Effector memory CD4-positive, alpha-beta T cell (primary cell): ENCODE data around the gene ZSWIM9.

ENCODE experiments used
- DNase-seq, 3 donors: peaks; one replicate each; pipeline ENCODE4 v3.0.0-alpha.2; 2020
- H3K27ac ChIP-seq: 2 replicates; pipeline ENCODE4 v1.7.0; 2013; ENCODE audit warnings: mild to moderate bottlenecking, low read length, moderate library complexity; ENCODE audit not compliant: insufficient read depth, poor library complexity, severe bottlenecking
- H3K27me3 ChIP-seq: replicated peaks from 2 replicates; pipeline ENCODE4 v1.7.0; 2013; ENCODE audit warnings: mild to moderate bottlenecking, low read length; ENCODE audit not compliant: insufficient read depth, control insufficient read depth, poor library complexity, severe bottlenecking
- H3K36me3 ChIP-seq: 2 replicates; pipeline ENCODE4 v1.7.0; 2013; ENCODE audit warnings: mild to moderate bottlenecking, low read length, moderate library complexity; ENCODE audit not compliant: control insufficient read depth, insufficient read depth
- H3K4me1 ChIP-seq: 2 replicates; pipeline ENCODE4 v1.7.0; 2013; ENCODE audit warnings: low read length, mild to moderate bottlenecking; ENCODE audit not compliant: control insufficient read depth, insufficient read depth, poor library complexity, severe bottlenecking
- H3K4me3 ChIP-seq: 2 replicates; pipeline ENCODE4 v1.7.0; 2013; ENCODE audit warnings: low read length, low read depth, mild to moderate bottlenecking; ENCODE audit not compliant: insufficient read depth, poor library complexity, severe bottlenecking
- H3K9me3 ChIP-seq: 2 replicates; pipeline ENCODE4 v1.7.0; 2013; ENCODE audit warnings: mild to moderate bottlenecking, low read length, moderate library complexity; ENCODE audit not compliant: control insufficient read depth

ZSWIM9 gene

GRCh38 chr19:48139053-48139452 lies 31.4 kb upstream of the ZSWIM9 start:
- Histone ChIP-seq H3K27me3 (no peaks in the 10 kb centered on the region), H3K4me1 (no peaks in the 10 kb centered on the region), H3K4me3 (no peak overlapping the region), H3K36me3 (peaks cover 22% of the 10 kb centered on the region), H3K27ac (no peak overlapping the region), H3K9me3 (no peaks in the 10 kb centered on the region)
- no peak for DNase-seq

- H3K4me3 ChIP-seq = no peak overlapping the region
- H3K4me1 ChIP-seq = no peaks in the 10 kb centered on the region
- no peak for DNase-seq
- no peak overlapping the region for H3K27ac ChIP-seq
- no peaks in the 10 kb centered on the region for H3K9me3 ChIP-seq
- peaks cover 33% of the 10 kb centered on the region for H3K36me3 ChIP-seq
- H3K27me3 ChIP-seq = no peaks in the 10 kb centered on the region
Measured at GRCh38 chr19:48147597-48148175, 22.8 kb upstream of the ZSWIM9 start.

GRCh38 chr19:48148576-48148975 lies 21.9 kb upstream of the ZSWIM9 start:
- H3K27me3 ChIP-seq = no peaks in the 10 kb centered on the region
- DNase-seq = no peak
- peaks cover 24% of the 10 kb centered on the region for H3K36me3 ChIP-seq
- H3K4me1 ChIP-seq = no peaks in the 10 kb centered on the region
- H3K9me3 ChIP-seq = no peaks in the 10 kb centered on the region
- H3K4me3 ChIP-seq = no peak overlapping the region
- H3K27ac ChIP-seq = no peak overlapping the region

- peaks cover 21% of the 10 kb centered on the region for H3K36me3 ChIP-seq
- no peak for DNase-seq
- H3K4me3 ChIP-seq = no peak overlapping the region
- H3K4me1 ChIP-seq = no peaks in the 10 kb centered on the region
- H3K9me3 ChIP-seq = no peaks in the 10 kb centered on the region
- no peaks in the 10 kb centered on the region for H3K27me3 ChIP-seq
- H3K27ac ChIP-seq = no peak overlapping the region
Measured at GRCh38 chr19:48149430-48149829, 21.1 kb upstream of the ZSWIM9 start.

GRCh38 chr19:48152551-48152950 lies 17.9 kb upstream of the ZSWIM9 start:
- no peak overlapping the region for H3K4me3 ChIP-seq
- no peaks in the 10 kb centered on the region for H3K27me3 ChIP-seq
- no peak overlapping the region for H3K27ac ChIP-seq
- peaks cover 18% of the 10 kb centered on the region for H3K36me3 ChIP-seq
- H3K4me1 ChIP-seq = no peaks in the 10 kb centered on the region
- H3K9me3 ChIP-seq = no peaks in the 10 kb centered on the region
- peak; percentile 26 to 44 (median 28) for DNase-seq

- peaks cover 20% of the 10 kb centered on the region for H3K36me3 ChIP-seq
- no peak overlapping the region for H3K4me3 ChIP-seq
- no peak for DNase-seq
- H3K9me3 ChIP-seq = no peaks in the 10 kb centered on the region
- H3K27ac ChIP-seq = no peak overlapping the region
- H3K27me3 ChIP-seq = no peaks in the 10 kb centered on the region
- H3K4me1 ChIP-seq = no peaks in the 10 kb centered on the region
Measured at GRCh38 chr19:48154003-48154402, 16.5 kb upstream of the ZSWIM9 start.

GRCh38 chr19:48158210-48158790 lies 12.2 kb upstream of the ZSWIM9 start:
- Histone ChIP-seq H3K27me3 (no peaks in the 10 kb centered on the region), H3K9me3 (no peaks in the 10 kb centered on the region), H3K4me1 (no peaks in the 10 kb centered on the region), H3K4me3 (no peak overlapping the region), H3K27ac (no peak overlapping the region), H3K36me3 (peaks cover 28% of the 10 kb centered on the region)
- DNase-seq = no peak

GRCh38 chr19:48168689-48169088 lies 1.8 kb upstream of the ZSWIM9 start:
- H3K27ac ChIP-seq = peak overlapping the region; percentile 64
- no peak for DNase-seq

GRCh38 chr19:48169578-48169938 lies 922 bp upstream of the ZSWIM9 start:
- Histone ChIP-seq H3K4me3 (peak overlapping the region; percentile 96), H3K27me3 (no peaks in the 10 kb centered on the region), H3K9me3 (no peaks in the 10 kb centered on the region), H3K4me1 (peaks cover 16% of the 10 kb centered on the region), H3K36me3 (peaks cover 2% of the 10 kb centered on the region), H3K27ac (peak overlapping the region; percentile 91)
- DNase-seq = peak; percentile 83 to 92 (median 91)

More at GRCh38 chr19:48168689-48169088, 1.8 kb upstream of the ZSWIM9 start:
- Histone ChIP-seq H3K36me3 (peaks cover 6% of the 10 kb centered on the region), H3K4me3 (no peak overlapping the region), H3K4me1 (peaks cover 16% of the 10 kb centered on the region), H3K9me3 (no peaks in the 10 kb centered on the region), H3K27me3 (no peaks in the 10 kb centered on the region)

GRCh38 chr19:48170817-48171347 lies 402 bp downstream of the ZSWIM9 start:
- Histone ChIP-seq H3K9me3 (no peaks in the 10 kb centered on the region), H3K27me3 (no peaks in the 10 kb centered on the region), H3K4me1 (peaks cover 16% of the 10 kb centered on the region), H3K4me3 (peak overlapping the region; percentile 96), H3K36me3 (no peaks in the 10 kb centered on the region), H3K27ac (peak overlapping the region; percentile 91)
- DNase-seq = no peak
